Calu3 (cell line): ENCODE data around the gene ADGRA1. TPM values are rescaled to one million over a fixed set of nuclear protein-coding genes. Genes with fewer than 3 reads are reported as not detected.
"Not testable (repeated sequence)": the region's sequence is repeated elsewhere in the genome, so short reads cannot be mapped to it uniquely, and the experiment has no call there.

Source experiments
- BruUV-seq: library from RNA; stranded (reverse); fragments of 400-500 nt; replicated peaks from 2 replicates; lab custom pipeline; 2021; lab: Mats Ljungman, UMichigan
- CTCF ChIA-PET: fragments of 300-600 bp; sonication (Branson Sonifier 250); formaldehyde crosslinking; loops from one replicate; lab custom pipeline; 2022; ENCODE audit warnings: antibody characterized with exemption; lab: Charles Lee
- DNase-seq: peaks from one replicate; pipeline ENCODE4 v3.0.0; 2022
- H3K27ac Mint-ChIP-seq: one replicate; pipeline ENCODE4 v1.8.0; 2022; ENCODE audit warnings: mixed read lengths; ENCODE audit not compliant: unreplicated experiment
- H3K27me3 Mint-ChIP-seq: one replicate; pipeline ENCODE4 v1.8.0; 2022; ENCODE audit warnings: mixed read lengths; ENCODE audit not compliant: unreplicated experiment
- H3K36me3 Mint-ChIP-seq: one replicate; pipeline ENCODE4 v1.8.0; 2022; ENCODE audit warnings: mild to moderate bottlenecking, moderate library complexity, mixed read lengths; ENCODE audit not compliant: insufficient read depth, unreplicated experiment
- H3K4me1 Mint-ChIP-seq: one replicate; pipeline ENCODE4 v1.8.0; 2022; ENCODE audit warnings: mild to moderate bottlenecking, low read depth, mixed read lengths; ENCODE audit not compliant: unreplicated experiment
- H3K4me3 Mint-ChIP-seq: one replicate; pipeline ENCODE4 v1.8.0; 2022; ENCODE audit warnings: mild to moderate bottlenecking, low read depth, moderate library complexity, mixed read lengths; ENCODE audit not compliant: unreplicated experiment
- H3K9me3 Mint-ChIP-seq: one replicate; pipeline ENCODE4 v1.8.0; 2022; ENCODE audit warnings: low read depth, mixed read lengths; ENCODE audit not compliant: unreplicated experiment
- intact Hi-C: fragments of 100-400 bp; cut with micrococcal nuclease; formaldehyde crosslinking; loops from one replicate; pipeline ENCODE4 v1.10.0; 2022; ENCODE audit not compliant: unreplicated experiment
- total RNA-seq: library from RNA; stranded (reverse); gene quantifications from 2 replicates; pipeline ENCODE4 v1.2.3, GENCODE V29; 2022
- TF ChIP-seq, protein P1 (sequence below): fragments of 200-600 bp; IDR thresholded peaks from one replicate; pipeline ENCODE4 v1.8.0; 2022; ENCODE audit warnings: antibody characterized with exemption; ENCODE audit not compliant: unreplicated experiment

The ADGRA1 gene
- total RNA-seq, 1 experiment from 2014 or later: not detected

DNA sequence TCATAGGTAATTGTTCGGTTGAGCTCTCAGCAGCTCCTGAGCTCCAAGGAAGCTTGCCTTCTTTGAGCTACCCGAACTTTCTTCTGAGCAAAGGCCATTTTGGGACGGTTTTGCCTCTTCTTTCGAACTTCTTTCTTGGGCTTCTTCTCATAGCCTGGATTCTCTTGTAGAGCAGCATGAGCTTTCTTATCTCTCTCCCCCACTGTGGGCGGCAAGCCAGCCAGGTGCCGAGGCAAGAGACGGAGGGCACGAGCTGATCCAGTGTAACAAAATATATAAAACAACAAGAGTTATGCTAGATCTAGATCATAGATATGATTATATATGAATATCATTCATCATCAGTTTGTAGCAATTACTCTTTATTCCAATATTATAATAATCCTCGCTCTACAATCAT is 55.8 kb downstream of the ADGRA1 start:
- peaks cover 19% of the 10 kb centered on the region for H3K4me1 Mint-ChIP-seq
- CTCF ChIA-PET: interaction anchor here (0.6 kb wide), 1 partner anchor 1189 kb away, joined by 3 read pairs; no protein-coding TSS in a partner anchor
- peaks cover 30% of the 10 kb centered on the region for H3K27me3 Mint-ChIP-seq
- no TSS peak for BruUV-seq
- intact Hi-C loops: no loop called here
- TF ChIP-seq, protein P1, sequence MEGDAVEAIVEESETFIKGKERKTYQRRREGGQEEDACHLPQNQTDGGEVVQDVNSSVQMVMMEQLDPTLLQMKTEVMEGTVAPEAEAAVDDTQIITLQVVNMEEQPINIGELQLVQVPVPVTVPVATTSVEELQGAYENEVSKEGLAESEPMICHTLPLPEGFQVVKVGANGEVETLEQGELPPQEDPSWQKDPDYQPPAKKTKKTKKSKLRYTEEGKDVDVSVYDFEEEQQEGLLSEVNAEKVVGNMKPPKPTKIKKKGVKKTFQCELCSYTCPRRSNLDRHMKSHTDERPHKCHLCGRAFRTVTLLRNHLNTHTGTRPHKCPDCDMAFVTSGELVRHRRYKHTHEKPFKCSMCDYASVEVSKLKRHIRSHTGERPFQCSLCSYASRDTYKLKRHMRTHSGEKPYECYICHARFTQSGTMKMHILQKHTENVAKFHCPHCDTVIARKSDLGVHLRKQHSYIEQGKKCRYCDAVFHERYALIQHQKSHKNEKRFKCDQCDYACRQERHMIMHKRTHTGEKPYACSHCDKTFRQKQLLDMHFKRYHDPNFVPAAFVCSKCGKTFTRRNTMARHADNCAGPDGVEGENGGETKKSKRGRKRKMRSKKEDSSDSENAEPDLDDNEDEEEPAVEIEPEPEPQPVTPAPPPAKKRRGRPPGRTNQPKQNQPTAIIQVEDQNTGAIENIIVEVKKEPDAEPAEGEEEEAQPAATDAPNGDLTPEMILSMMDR: no peak
- H3K4me3 Mint-ChIP-seq: peak overlapping the region; percentile 59
- no peaks in the 10 kb centered on the region for H3K36me3 Mint-ChIP-seq
- H3K9me3 Mint-ChIP-seq: no peaks in the 10 kb centered on the region
- no peak overlapping the region for H3K27ac Mint-ChIP-seq
- DNase-seq: no peak

DNA sequence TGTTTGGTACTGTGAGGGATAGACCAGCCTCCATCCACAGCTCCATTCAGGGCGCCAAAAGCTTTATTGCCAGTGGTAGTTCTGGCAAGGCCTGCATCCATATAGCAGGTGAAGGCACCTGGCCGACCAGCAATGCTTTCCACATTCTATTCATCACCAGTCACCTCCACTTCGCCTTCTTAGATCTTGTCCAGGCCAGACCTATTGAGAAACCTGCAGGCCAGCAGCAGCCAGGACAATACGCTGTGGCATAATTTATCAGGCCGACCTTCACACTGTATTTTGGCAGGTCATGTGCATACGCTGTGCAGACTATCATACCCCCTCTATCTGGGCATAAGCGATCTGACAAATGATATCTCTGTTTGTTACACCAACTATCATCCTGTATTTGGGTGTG is 57.0 kb downstream of the ADGRA1 start:
- Mint-ChIP-seq H3K27me3 (peaks cover 43% of the 10 kb centered on the region), H3K4me1 (peaks cover 19% of the 10 kb centered on the region), H3K4me3 (peak overlapping the region; percentile 59), H3K36me3 (no peaks in the 10 kb centered on the region), H3K27ac (no peak overlapping the region), H3K9me3 (no peaks in the 10 kb centered on the region)
- CTCF ChIA-PET: no interaction called here
- intact Hi-C loops: no loop called here
- no TSS peak for BruUV-seq
- DNase-seq: no peak
- TF ChIP-seq, protein P1: no peak

DNA sequence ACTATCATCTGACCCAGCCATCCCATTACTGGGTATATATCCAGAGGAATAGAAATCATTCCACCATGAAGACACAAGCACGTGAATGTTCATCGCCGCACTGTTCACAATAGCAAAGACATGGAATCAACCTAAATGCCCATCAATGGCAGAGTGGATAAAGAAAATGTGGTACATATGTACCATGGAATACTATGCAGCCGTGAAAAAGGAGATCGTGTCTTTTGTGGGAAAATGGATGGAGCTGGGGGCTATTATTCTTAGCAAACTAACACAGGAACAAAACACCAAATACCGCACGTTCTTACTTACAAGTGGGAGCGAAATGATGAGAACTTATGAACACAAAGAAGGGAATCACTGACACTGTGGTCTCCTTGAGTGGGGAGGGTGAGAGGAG is 62.5 kb downstream of the ADGRA1 start:
- Mint-ChIP-seq H3K4me3 (no peak overlapping the region), H3K9me3 (no peaks in the 10 kb centered on the region), H3K27ac (no peak overlapping the region), H3K27me3 (peaks cover 82% of the 10 kb centered on the region), H3K4me1 (peaks cover 12% of the 10 kb centered on the region), H3K36me3 (no peaks in the 10 kb centered on the region)
- intact Hi-C loops: no loop called here
- BruUV-seq: no TSS peak
- CTCF ChIA-PET: no interaction called here
- TF ChIP-seq, protein P1: no peak
- no peak for DNase-seq

DNA sequence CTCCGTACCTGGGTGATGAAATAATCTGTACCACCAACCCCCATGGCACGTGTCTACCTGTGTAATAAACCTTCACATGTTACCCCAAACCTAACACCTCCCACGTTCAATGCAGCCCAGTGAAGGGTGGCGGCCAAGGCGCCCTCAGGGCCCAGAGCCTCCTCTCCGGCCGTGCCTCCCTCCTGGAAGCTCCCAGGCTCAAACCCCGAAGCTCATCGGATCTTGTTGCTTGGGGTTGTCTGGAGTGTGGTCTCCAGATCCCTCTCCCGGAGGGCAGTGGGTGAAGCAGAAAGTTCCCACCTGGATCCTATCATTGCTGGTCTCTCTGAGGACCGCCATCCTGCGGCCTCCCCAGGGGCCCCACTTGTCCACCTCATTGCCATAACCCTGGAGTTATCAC is 62.9 kb downstream of the ADGRA1 start:
- no peak overlapping the region for H3K4me3 Mint-ChIP-seq
- no peaks in the 10 kb centered on the region for H3K9me3 Mint-ChIP-seq
- H3K27ac Mint-ChIP-seq: no peak overlapping the region
- no TSS peak for BruUV-seq
- intact Hi-C loops: no loop called here
- peaks cover 83% of the 10 kb centered on the region for H3K27me3 Mint-ChIP-seq
- CTCF ChIA-PET: no interaction called here
- no peaks in the 10 kb centered on the region for H3K36me3 Mint-ChIP-seq
- H3K4me1 Mint-ChIP-seq: peaks cover 9% of the 10 kb centered on the region
- no peak for DNase-seq
- TF ChIP-seq, protein P1: no peak

DNA sequence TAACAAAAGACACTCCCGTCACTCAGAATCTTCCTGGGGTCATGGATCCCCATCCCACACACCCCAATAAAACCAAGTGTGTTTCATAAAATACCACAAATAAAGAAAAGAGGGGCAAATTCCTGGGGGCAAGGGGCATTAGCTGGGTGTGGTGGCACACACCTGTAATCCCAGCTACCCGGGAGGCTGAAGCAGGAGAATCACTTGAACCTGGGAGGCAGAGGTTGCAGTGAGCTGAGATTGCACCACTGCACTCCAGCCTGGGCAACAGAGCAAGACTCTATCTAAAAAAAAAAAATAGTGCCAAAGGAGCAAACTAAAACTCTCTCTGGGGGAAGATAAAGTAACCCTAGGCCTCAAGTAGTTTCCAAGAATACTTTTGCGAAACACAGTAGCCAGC is 63.3 kb downstream of the ADGRA1 start:
- H3K4me3 Mint-ChIP-seq, H3K27ac Mint-ChIP-seq, H3K9me3 Mint-ChIP-seq, H3K4me1 Mint-ChIP-seq, BruUV-seq, intact Hi-C loops, H3K36me3 Mint-ChIP-seq, DNase-seq, CTCF ChIA-PET: not testable (repeated sequence)
- H3K27me3 Mint-ChIP-seq: peaks cover 84% of the 10 kb centered on the region
